SK-N-SH treated with all-trans-retinoic acid at 6 μM for 48 hours (cell line): ENCODE results near the gene ADGRD2.

ENCODE experiments used
- ATAC-seq: fragments of 200-7000 bp; cut with Tn5 transposase; 3 replicates; pipeline ENCODE4 v1.9.1; 2020; ENCODE audit warnings: mild to moderate bottlenecking, moderate library complexity
- BACH2 ChIP-seq: fragments of 250-450 bp; sonication (Bioruptor Pico); IDR thresholded peaks from 2 replicates; pipeline ENCODE4 v1.9.0; 2021; ENCODE audit warnings: mild to moderate bottlenecking, borderline replicate concordance
- CSDC2 ChIP-seq: fragments of 250-450 bp; sonication (Bioruptor Pico); IDR thresholded peaks from 2 replicates; pipeline ENCODE4 v1.5.0; 2020; ENCODE audit warnings: mild to moderate bottlenecking, moderate library complexity
- ESRRG ChIP-seq: fragments of 250-450 bp; sonication (Bioruptor Pico); IDR thresholded peaks from 2 replicates; pipeline ENCODE4 v1.6.1; 2021; ENCODE audit warnings: mild to moderate bottlenecking
- GLIS3 ChIP-seq: fragments of 250-450 bp; sonication (Bioruptor Pico); IDR thresholded peaks from 2 replicates; pipeline ENCODE4 v1.5.0; 2020; ENCODE audit warnings: mild to moderate bottlenecking, moderate library complexity
- ISL1 ChIP-seq: fragments of 250-450 bp; sonication (Bioruptor Pico); IDR thresholded peaks from 2 replicates; pipeline ENCODE4 v2.1.2; 2022; ENCODE audit warnings: mild to moderate bottlenecking, moderate library complexity
- OSR1 ChIP-seq: fragments of 250-450 bp; sonication (Bioruptor Pico); IDR thresholded peaks from 2 replicates; pipeline ENCODE4 v1.8.0; 2022; ENCODE audit warnings: moderate library complexity, mild to moderate bottlenecking, inconsistent platforms
- PPARA ChIP-seq: fragments of 250-450 bp; sonication (Bioruptor Pico); IDR thresholded peaks from 2 replicates; pipeline ENCODE4 v1.5.0; 2020; ENCODE audit warnings: mild to moderate bottlenecking, borderline replicate concordance
- RARB ChIP-seq: fragments of 250-450 bp; sonication (Bioruptor Pico); IDR thresholded peaks from 2 replicates; pipeline ENCODE4 v1.8.0; 2021; ENCODE audit warnings: mild to moderate bottlenecking, moderate library complexity
- SNAI2 ChIP-seq: fragments of 250-450 bp; sonication (Bioruptor Pico); IDR thresholded peaks from 2 replicates; pipeline ENCODE4 v1.5.0; 2020; ENCODE audit warnings: mild to moderate bottlenecking, moderate library complexity
- TCF4 ChIP-seq: fragments of 250-450 bp; sonication (Bioruptor Pico); IDR thresholded peaks from 2 replicates; pipeline ENCODE4 v1.8.0; 2021; ENCODE audit warnings: mild to moderate bottlenecking, moderate library complexity, borderline replicate concordance
- TOX ChIP-seq: fragments of 250-450 bp; sonication (Bioruptor Pico); IDR thresholded peaks from 2 replicates; pipeline ENCODE4 v1.8.0; 2021; ENCODE audit warnings: mild to moderate bottlenecking, moderate library complexity, borderline replicate concordance
- ZC3H10 ChIP-seq: fragments of 250-450 bp; sonication (Bioruptor Pico); IDR thresholded peaks from 2 replicates; pipeline ENCODE4 v1.5.1; 2021; ENCODE audit warnings: mild to moderate bottlenecking, moderate library complexity
- ZFP3 ChIP-seq: fragments of 250-450 bp; sonication (Bioruptor Pico); IDR thresholded peaks from 2 replicates; pipeline ENCODE4 v1.5.0; 2020; ENCODE audit warnings: mild to moderate bottlenecking, moderate library complexity
- ZFP30 ChIP-seq: fragments of 450-650 bp; formaldehyde crosslinking; IDR thresholded peaks from 2 replicates; pipeline ENCODE4 v1.5.0; 2022; ENCODE audit warnings: mild to moderate bottlenecking, moderate library complexity
- ZNF70 ChIP-seq: fragments of 450-650 bp; formaldehyde crosslinking; IDR thresholded peaks from 2 replicates; pipeline ENCODE4 v1.5.0; 2020; ENCODE audit warnings: mild to moderate bottlenecking, moderate library complexity
- ZNF8 ChIP-seq: fragments of 450-650 bp; formaldehyde crosslinking; IDR thresholded peaks from 2 replicates; pipeline ENCODE4 v1.5.0; 2020; ENCODE audit warnings: mild to moderate bottlenecking, moderate library complexity
- TF ChIP-seq, protein P1 (sequence below): fragments of 250-450 bp; sonication (Bioruptor Pico); IDR thresholded peaks from 2 replicates; pipeline ENCODE4 v1.8.0; 2021; ENCODE audit warnings: low read depth, mild to moderate bottlenecking, moderate library complexity, borderline replicate concordance
- TF ChIP-seq, protein P2 (sequence below): fragments of 250-450 bp; sonication (Bioruptor Pico); IDR thresholded peaks from 2 replicates; pipeline ENCODE4 v1.5.1; 2020; ENCODE audit warnings: low read depth, mild to moderate bottlenecking, moderate library complexity
- TF ChIP-seq, protein P3 (sequence below): fragments of 250-450 bp; sonication (Bioruptor Pico); IDR thresholded peaks from 2 replicates; pipeline ENCODE4 v1.8.0; 2020; ENCODE audit warnings: mild to moderate bottlenecking, moderate library complexity, borderline replicate concordance
- TF ChIP-seq, protein P4 (sequence below): fragments of 250-450 bp; sonication (Bioruptor Pico); IDR thresholded peaks from 2 replicates; pipeline ENCODE4 v1.5.0; 2020; ENCODE audit warnings: mild to moderate bottlenecking, moderate library complexity
- TF ChIP-seq, protein P5 (sequence below): fragments of 250-450 bp; sonication (Bioruptor Pico); IDR thresholded peaks from 2 replicates; pipeline ENCODE4 v1.5.1; 2021; ENCODE audit warnings: mild to moderate bottlenecking, moderate library complexity

The ADGRD2 gene

DNA sequence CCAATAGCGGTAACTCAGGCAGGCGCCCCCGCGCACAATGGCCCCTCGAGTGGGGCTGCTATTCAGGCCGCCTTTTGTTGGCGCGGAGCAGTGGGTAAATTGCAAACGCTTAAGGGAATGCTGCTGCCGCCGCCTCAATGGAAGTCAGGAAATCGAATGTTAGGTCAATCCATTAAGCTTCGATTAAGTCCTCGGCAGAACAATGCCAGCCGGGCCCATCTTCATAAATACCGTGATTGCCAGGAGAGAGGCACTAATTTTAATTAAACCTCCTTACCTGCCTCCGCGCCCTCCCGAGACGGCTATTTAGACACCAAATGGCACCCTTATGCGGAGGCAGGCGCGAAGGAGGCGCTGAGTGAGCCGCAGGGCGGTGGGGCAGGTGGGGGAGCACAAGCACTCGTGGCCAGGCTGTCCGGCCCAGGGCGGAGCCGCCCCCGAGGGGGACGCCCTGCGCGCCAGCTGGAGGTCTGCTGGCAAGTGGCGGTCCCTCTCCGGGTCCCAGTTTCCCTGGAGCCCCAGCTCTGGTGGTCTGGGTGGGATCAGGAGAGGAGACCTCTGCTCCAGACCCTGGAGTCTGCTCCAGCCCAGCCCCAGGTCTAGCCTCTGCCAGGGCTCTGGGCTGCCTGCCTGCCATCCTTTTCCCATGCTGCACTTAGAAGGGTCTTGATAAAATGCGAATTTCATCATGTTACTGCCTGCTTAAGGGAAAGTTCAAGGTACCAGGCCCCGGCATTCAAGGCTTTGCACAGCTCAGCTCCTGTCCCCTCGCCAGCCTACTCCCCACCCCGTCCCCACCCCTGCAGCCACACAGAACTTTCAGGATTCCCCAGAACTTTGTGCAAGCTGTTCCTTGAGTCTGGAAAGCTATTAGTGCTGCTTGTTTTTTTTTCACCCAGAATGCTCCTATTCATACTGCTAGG is 37.3 kb downstream of the ADGRD2 start:
- TF ChIP-seq, protein P1, sequence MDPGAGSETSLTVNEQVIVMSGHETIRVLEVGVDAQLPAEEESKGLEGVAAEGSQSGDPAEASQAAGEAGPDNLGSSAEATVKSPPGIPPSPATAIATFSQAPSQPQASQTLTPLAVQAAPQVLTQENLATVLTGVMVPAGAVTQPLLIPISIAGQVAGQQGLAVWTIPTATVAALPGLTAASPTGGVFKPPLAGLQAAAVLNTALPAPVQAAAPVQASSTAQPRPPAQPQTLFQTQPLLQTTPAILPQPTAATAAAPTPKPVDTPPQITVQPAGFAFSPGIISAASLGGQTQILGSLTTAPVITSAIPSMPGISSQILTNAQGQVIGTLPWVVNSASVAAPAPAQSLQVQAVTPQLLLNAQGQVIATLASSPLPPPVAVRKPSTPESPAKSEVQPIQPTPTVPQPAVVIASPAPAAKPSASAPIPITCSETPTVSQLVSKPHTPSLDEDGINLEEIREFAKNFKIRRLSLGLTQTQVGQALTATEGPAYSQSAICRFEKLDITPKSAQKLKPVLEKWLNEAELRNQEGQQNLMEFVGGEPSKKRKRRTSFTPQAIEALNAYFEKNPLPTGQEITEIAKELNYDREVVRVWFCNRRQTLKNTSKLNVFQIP (CRISPR knock-in tag) = no peak
- TF ChIP-seq, protein P2, sequence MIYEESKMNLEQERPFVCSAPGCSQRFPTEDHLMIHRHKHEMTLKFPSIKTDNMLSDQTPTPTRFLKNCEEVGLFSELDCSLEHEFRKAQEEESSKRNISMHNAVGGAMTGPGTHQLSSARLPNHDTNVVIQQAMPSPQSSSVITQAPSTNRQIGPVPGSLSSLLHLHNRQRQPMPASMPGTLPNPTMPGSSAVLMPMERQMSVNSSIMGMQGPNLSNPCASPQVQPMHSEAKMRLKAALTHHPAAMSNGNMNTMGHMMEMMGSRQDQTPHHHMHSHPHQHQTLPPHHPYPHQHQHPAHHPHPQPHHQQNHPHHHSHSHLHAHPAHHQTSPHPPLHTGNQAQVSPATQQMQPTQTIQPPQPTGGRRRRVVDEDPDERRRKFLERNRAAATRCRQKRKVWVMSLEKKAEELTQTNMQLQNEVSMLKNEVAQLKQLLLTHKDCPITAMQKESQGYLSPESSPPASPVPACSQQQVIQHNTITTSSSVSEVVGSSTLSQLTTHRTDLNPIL (CRISPR knock-in tag) = no peak
- TF ChIP-seq OSR1 (CRISPR knock-in tag) (no peak), ZFP3 (no peak), RARB (CRISPR knock-in tag) (no peak), ZNF70 (no peak)
- ATAC-seq = no peak

DNA sequence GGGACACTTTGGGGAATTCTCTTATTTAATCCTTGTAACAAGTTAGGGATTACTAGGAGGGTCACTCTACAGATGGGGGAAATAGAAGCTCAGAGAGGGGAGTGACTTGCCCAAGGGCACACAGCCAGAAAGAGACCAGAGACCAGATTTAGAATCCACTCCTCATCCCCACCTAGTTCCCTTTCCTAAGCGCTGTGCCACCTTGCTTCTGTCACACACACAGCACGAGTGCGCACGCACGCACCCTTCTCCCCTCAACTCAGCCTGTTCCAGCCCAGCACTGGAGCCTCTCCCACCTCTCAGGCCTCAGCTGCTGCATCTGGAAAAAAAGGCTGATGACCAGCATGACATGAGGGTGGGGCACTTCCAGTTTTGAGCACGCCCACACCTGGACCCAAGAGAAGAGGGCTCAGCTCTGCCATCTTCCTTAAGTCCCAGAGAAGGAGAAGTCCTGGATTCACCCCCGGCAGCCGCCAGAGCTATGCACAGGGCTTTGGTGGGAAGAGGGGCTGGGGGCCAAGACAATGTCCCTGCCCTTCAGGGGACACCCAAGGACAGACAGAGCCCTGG is 38.5 kb downstream of the ADGRD2 start:
- ATAC-seq = no peak
- TF ChIP-seq GLIS3 (no peak), RARB (CRISPR knock-in tag) (no peak), ZNF70 (no peak), ZFP30 (CRISPR knock-in tag) (no peak), TOX (CRISPR knock-in tag) (no peak), ESRRG (CRISPR knock-in tag) (no peak), ZFP3 (no peak), ISL1 (CRISPR knock-in tag) (no peak), TCF4 (CRISPR knock-in tag) (no peak), ZC3H10 (CRISPR knock-in tag) (no peak), CSDC2 (CRISPR knock-in tag) (no peak), SNAI2 (CRISPR knock-in tag) (no peak), BACH2 (CRISPR knock-in tag) (no peak), PPARA (CRISPR knock-in tag) (no peak)
- TF ChIP-seq, protein P3, sequence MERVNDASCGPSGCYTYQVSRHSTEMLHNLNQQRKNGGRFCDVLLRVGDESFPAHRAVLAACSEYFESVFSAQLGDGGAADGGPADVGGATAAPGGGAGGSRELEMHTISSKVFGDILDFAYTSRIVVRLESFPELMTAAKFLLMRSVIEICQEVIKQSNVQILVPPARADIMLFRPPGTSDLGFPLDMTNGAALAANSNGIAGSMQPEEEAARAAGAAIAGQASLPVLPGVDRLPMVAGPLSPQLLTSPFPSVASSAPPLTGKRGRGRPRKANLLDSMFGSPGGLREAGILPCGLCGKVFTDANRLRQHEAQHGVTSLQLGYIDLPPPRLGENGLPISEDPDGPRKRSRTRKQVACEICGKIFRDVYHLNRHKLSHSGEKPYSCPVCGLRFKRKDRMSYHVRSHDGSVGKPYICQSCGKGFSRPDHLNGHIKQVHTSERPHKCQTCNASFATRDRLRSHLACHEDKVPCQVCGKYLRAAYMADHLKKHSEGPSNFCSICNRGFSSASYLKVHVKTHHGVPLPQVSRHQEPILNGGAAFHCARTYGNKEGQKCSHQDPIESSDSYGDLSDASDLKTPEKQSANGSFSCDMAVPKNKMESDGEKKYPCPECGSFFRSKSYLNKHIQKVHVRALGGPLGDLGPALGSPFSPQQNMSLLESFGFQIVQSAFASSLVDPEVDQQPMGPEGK (CRISPR knock-in tag) = no peak
- TF ChIP-seq, protein P2 (CRISPR knock-in tag) = no peak
- TF ChIP-seq, protein P4, sequence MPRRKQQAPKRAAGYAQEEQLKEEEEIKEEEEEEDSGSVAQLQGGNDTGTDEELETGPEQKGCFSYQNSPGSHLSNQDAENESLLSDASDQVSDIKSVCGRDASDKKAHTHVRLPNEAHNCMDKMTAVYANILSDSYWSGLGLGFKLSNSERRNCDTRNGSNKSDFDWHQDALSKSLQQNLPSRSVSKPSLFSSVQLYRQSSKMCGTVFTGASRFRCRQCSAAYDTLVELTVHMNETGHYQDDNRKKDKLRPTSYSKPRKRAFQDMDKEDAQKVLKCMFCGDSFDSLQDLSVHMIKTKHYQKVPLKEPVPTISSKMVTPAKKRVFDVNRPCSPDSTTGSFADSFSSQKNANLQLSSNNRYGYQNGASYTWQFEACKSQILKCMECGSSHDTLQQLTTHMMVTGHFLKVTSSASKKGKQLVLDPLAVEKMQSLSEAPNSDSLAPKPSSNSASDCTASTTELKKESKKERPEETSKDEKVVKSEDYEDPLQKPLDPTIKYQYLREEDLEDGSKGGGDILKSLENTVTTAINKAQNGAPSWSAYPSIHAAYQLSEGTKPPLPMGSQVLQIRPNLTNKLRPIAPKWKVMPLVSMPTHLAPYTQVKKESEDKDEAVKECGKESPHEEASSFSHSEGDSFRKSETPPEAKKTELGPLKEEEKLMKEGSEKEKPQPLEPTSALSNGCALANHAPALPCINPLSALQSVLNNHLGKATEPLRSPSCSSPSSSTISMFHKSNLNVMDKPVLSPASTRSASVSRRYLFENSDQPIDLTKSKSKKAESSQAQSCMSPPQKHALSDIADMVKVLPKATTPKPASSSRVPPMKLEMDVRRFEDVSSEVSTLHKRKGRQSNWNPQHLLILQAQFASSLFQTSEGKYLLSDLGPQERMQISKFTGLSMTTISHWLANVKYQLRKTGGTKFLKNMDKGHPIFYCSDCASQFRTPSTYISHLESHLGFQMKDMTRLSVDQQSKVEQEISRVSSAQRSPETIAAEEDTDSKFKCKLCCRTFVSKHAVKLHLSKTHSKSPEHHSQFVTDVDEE (CRISPR knock-in tag) = no peak

DNA sequence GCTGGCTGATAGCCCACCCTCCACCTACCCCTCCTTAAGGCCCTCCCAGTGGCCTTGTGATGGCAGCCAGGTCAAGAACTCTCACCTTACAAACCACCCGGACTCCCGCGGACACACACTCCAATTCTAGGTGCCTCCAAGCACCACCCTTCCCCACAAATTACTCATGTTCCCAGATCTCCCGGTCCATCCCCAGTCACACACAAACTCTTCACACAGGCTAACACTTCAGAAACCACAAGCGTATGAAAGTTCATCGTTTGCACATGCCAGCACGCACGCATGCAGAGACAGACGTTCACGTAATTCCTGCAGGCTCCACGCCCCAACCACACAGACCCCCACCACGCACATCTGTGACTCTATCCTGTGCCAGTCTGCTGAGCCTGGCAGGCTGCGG is 39.0 kb downstream of the ADGRD2 start:
- ATAC-seq = no peak
- TF ChIP-seq, protein P2 (CRISPR knock-in tag) = no peak
- TF ChIP-seq, protein P1 (CRISPR knock-in tag) = no peak
- TF ChIP-seq ZFP30 (CRISPR knock-in tag) (no peak), PPARA (CRISPR knock-in tag) (no peak), TCF4 (CRISPR knock-in tag) (no peak), ZNF8 (no peak), BACH2 (CRISPR knock-in tag) (no peak), SNAI2 (CRISPR knock-in tag) (no peak), ZC3H10 (CRISPR knock-in tag) (no peak)
- TF ChIP-seq, protein P5, sequence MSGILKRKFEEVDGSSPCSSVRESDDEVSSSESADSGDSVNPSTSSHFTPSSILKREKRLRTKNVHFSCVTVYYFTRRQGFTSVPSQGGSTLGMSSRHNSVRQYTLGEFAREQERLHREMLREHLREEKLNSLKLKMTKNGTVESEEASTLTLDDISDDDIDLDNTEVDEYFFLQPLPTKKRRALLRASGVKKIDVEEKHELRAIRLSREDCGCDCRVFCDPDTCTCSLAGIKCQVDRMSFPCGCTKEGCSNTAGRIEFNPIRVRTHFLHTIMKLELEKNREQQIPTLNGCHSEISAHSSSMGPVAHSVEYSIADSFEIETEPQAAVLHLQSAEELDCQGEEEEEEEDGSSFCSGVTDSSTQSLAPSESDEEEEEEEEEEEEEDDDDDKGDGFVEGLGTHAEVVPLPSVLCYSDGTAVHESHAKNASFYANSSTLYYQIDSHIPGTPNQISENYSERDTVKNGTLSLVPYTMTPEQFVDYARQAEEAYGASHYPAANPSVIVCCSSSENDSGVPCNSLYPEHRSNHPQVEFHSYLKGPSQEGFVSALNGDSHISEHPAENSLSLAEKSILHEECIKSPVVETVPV (CRISPR knock-in tag) = no peak
